NCI-H748 treated with DMSO at 0.1 percent for 48 hours (cell line): ENCODE measurements around the gene NAP1L1.

Experiments
- DNase-seq: peaks from one replicate; lab custom pipeline; 2025; lab: John Stamatoyannopoulos, UW

NAP1L1 gene

GRCh38 chr12:76083246-76083903 is 1.1 kb downstream of the NAP1L1 start:
- DNase-seq: no peak

GRCh38 chr12:76081909-76082308 is 2.6 kb downstream of the NAP1L1 start:
- no peak for DNase-seq

- no peak for DNase-seq
These were observed 3.6 kb downstream of the NAP1L1 start for GRCh38 chr12:76080729-76081415.

GRCh38 chr12:76080017-76080728 is 4.3 kb downstream of the NAP1L1 start:
- DNase-seq: peak; percentile 88

- DNase-seq: no peak
These were observed 5.7 kb downstream of the NAP1L1 start for GRCh38 chr12:76078748-76079147.

GRCh38 chr12:76075448-76075847 is 9.0 kb downstream of the NAP1L1 start:
- no peak for DNase-seq

- no peak for DNase-seq
These were observed 9.7 kb downstream of the NAP1L1 start for GRCh38 chr12:76074701-76075336.

GRCh38 chr12:76073561-76073960 is 10.9 kb downstream of the NAP1L1 start:
- no peak for DNase-seq

- DNase-seq: no peak
These were observed 11.9 kb downstream of the NAP1L1 start for GRCh38 chr12:76072568-76072967.

- DNase-seq: no peak
These were observed 15.1 kb downstream of the NAP1L1 start for GRCh38 chr12:76069339-76069738.

- no peak for DNase-seq
These were observed 18.6 kb downstream of the NAP1L1 start for GRCh38 chr12:76065917-76066316.

- no peak for DNase-seq
These were observed 19.6 kb downstream of the NAP1L1 start for GRCh38 chr12:76064904-76065303.

GRCh38 chr12:76060111-76060510 is 24.4 kb downstream of the NAP1L1 start:
- no peak for DNase-seq

GRCh38 chr12:76057326-76057725 is 27.2 kb downstream of the NAP1L1 start:
- DNase-seq: no peak

GRCh38 chr12:76055393-76055792 is 29.1 kb downstream of the NAP1L1 start:
- no peak for DNase-seq

GRCh38 chr12:76049575-76050251 is 34.8 kb downstream of the NAP1L1 start:
- DNase-seq: no peak

- no peak for DNase-seq
These were observed 36.7 kb downstream of the NAP1L1 start for GRCh38 chr12:76047742-76048141.

GRCh38 chr12:76047060-76047459 is 37.4 kb downstream of the NAP1L1 start:
- no peak for DNase-seq

- DNase-seq: no peak
These were observed 41.1 kb downstream of the NAP1L1 start for GRCh38 chr12:76043377-76043776.

GRCh38 chr12:76042147-76042546 is 42.3 kb downstream of the NAP1L1 start:
- no peak for DNase-seq

GRCh38 chr12:76041406-76041805 is 43.1 kb downstream of the NAP1L1 start:
- DNase-seq: no peak

GRCh38 chr12:76040461-76040860 is 44.0 kb downstream of the NAP1L1 start:
- no peak for DNase-seq
